HG02840 (cell line): Measurements from ENCODE around the gene NR4A1.
A peak's percentile ranks its signal among the peaks of the same experiment; 100 is the strongest.

Source experiments
- ATAC-seq: cut with Tn5 transposase; IDR thresholded peaks from one replicate; pipeline ENCODE4 v1.9.1; 2021; ENCODE audit warnings: mild to moderate bottlenecking, moderate library complexity, moderate number of reproducible peaks; ENCODE audit not compliant: unreplicated experiment, low FRiP score

NR4A1 gene

GRCh38 chr12:52015532-52016041 lies 35.7 kb upstream of the NR4A1 start:
- ATAC-seq: no peak

GRCh38 chr12:52018433-52019112 lies 32.7 kb upstream of the NR4A1 start:
- ATAC-seq: no peak

GRCh38 chr12:52019113-52019770 lies 32.0 kb upstream of the NR4A1 start:
- no peak for ATAC-seq

GRCh38 chr12:52020539-52021336 lies 30.5 kb upstream of the NR4A1 start:
- no peak for ATAC-seq

- no peak for ATAC-seq
These were observed 28.4 kb upstream of the NR4A1 start for GRCh38 chr12:52022841-52023181.

- ATAC-seq: no peak
These were observed 27.9 kb upstream of the NR4A1 start for GRCh38 chr12:52023182-52023975.

- ATAC-seq: no peak
These were observed 27.1 kb upstream of the NR4A1 start for GRCh38 chr12:52023976-52024688.

- no peak for ATAC-seq
These were observed 26.4 kb upstream of the NR4A1 start for GRCh38 chr12:52024845-52025230.

GRCh38 chr12:52026263-52026662 lies 25.0 kb upstream of the NR4A1 start:
- no peak for ATAC-seq

- no peak for ATAC-seq
These were observed 24.0 kb upstream of the NR4A1 start for GRCh38 chr12:52027085-52027843.

GRCh38 chr12:52029685-52030084 lies 21.6 kb upstream of the NR4A1 start:
- ATAC-seq: no peak

- no peak for ATAC-seq
These were observed 18.8 kb upstream of the NR4A1 start for GRCh38 chr12:52032446-52032803.

GRCh38 chr12:52032804-52033445 lies 18.3 kb upstream of the NR4A1 start:
- ATAC-seq: peak; percentile 74

- ATAC-seq: no peak
These were observed 17.6 kb upstream of the NR4A1 start for GRCh38 chr12:52033446-52034140.

GRCh38 chr12:52035190-52035589 lies 16.1 kb upstream of the NR4A1 start:
- no peak for ATAC-seq

- no peak for ATAC-seq
These were observed 15.3 kb upstream of the NR4A1 start for GRCh38 chr12:52035926-52036325.

- peak; percentile 47 for ATAC-seq
These were observed 14.6 kb upstream of the NR4A1 start for GRCh38 chr12:52036587-52037171.
